ENCODE data around the gene PWWP3B. TPM values are rescaled to one million over a fixed set of nuclear protein-coding genes. Genes with fewer than 3 reads are reported as not detected.

The PWWP3B gene
- polyA plus RNA-seq, 1 of the 3 experiments (the other 2 are of a cell fraction) = not detected

- Histone ChIP-seq H3K9me2 (no peaks in the 10 kb centered on the region), H3K36me3 (replicated peaks in 1 of 2; ENCODE audit: control insufficient read depth in 1 of 2, insufficient read depth in 2 of 2, low read length in 1 of 2) (no peaks in the 10 kb centered on the region), H3K9me3 (no peaks in the 10 kb centered on the region), H4K20me1 (ENCODE audit: insufficient read depth) (no peaks in the 10 kb centered on the region), H2AFZ (ENCODE audit: low read depth) (no peak overlapping the region), H3K4me2 (no peak overlapping the region), H3K4me1 (ENCODE audit: control insufficient read depth in 1 of 2, insufficient read depth in 2 of 2, low read depth in 1 of 2, low read length in 1 of 2) (no peaks in the 10 kb centered on the region), H3K27ac (ENCODE audit: low read depth in 2 of 2, low read length in 1 of 2) (no peak overlapping the region), H3K9ac (no peak overlapping the region), H3K79me2 (ENCODE audit: insufficient read depth) (no peaks in the 10 kb centered on the region), H3K27me3 (ENCODE audit: insufficient read depth) (peaks cover 11% of the 10 kb centered on the region), H3K4me3 (ENCODE audit: low read depth in 2 of 2, low read length in 1 of 2) (no peak overlapping the region), H3F3A (replicated peaks; ENCODE audit: insufficient read depth) (no peaks in the 10 kb centered on the region)
- DNase-seq = no peak
- CTCF ChIA-PET = no interaction called here
- 7% methylated on average over 22 of the region's 22 CpGs for WGBS (ENCODE audit: low lambda C conversion rate)
- POLR2A ChIA-PET = no interaction called here
- TF ChIP-seq CHD2 (IDR thresholded peaks at IDR 0.05; ENCODE audit: low read length, partially characterized antibody) (no peak), RXRA (IDR thresholded peaks at IDR 0.05; ENCODE audit: borderline replicate concordance, low read depth) (no peak), GABPA (IDR thresholded peaks at IDR 0.05; ENCODE audit: low read depth) (no peak), JUND (IDR thresholded peaks at IDR 0.05) (no peak), TAF1 (IDR thresholded peaks at IDR 0.05; ENCODE audit: borderline replicate concordance, low read depth, low read length) (no peak), FOXM1 (IDR thresholded peaks at IDR 0.05; ENCODE audit: low read depth) (no peak), NRF1 (IDR thresholded peaks at IDR 0.05; ENCODE audit: low read depth, low read length) (no peak), MXI1 (IDR thresholded peaks at IDR 0.05; ENCODE audit: low read depth, low read length) (no peak), NFIC (IDR thresholded peaks at IDR 0.05; ENCODE audit: borderline replicate concordance) (no peak), TEAD4 (IDR thresholded peaks at IDR 0.05; ENCODE audit: borderline replicate concordance, insufficient read depth) (no peak), RAD21 (IDR thresholded peaks at IDR 0.05; ENCODE audit: low read length) (no peak), SMC3 (IDR thresholded peaks at IDR 0.05; ENCODE audit: low read depth, low read length) (no peak), SIN3A (IDR thresholded peaks at IDR 0.05; ENCODE audit: borderline replicate concordance, low read depth, low read length) (no peak)
- TF ChIP-seq, protein P1, sequence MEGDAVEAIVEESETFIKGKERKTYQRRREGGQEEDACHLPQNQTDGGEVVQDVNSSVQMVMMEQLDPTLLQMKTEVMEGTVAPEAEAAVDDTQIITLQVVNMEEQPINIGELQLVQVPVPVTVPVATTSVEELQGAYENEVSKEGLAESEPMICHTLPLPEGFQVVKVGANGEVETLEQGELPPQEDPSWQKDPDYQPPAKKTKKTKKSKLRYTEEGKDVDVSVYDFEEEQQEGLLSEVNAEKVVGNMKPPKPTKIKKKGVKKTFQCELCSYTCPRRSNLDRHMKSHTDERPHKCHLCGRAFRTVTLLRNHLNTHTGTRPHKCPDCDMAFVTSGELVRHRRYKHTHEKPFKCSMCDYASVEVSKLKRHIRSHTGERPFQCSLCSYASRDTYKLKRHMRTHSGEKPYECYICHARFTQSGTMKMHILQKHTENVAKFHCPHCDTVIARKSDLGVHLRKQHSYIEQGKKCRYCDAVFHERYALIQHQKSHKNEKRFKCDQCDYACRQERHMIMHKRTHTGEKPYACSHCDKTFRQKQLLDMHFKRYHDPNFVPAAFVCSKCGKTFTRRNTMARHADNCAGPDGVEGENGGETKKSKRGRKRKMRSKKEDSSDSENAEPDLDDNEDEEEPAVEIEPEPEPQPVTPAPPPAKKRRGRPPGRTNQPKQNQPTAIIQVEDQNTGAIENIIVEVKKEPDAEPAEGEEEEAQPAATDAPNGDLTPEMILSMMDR (IDR thresholded peaks at IDR 0.05) = no peak
- TF ChIP-seq, protein P2, sequence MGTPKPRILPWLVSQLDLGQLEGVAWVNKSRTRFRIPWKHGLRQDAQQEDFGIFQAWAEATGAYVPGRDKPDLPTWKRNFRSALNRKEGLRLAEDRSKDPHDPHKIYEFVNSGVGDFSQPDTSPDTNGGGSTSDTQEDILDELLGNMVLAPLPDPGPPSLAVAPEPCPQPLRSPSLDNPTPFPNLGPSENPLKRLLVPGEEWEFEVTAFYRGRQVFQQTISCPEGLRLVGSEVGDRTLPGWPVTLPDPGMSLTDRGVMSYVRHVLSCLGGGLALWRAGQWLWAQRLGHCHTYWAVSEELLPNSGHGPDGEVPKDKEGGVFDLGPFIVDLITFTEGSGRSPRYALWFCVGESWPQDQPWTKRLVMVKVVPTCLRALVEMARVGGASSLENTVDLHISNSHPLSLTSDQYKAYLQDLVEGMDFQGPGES (IDR thresholded peaks at IDR 0.05; ENCODE audit: low read depth, low read length) = no peak
Observed at GRCh38 chrX:106177106-106177981, 9.2 kb downstream of the PWWP3B start.

DNA sequence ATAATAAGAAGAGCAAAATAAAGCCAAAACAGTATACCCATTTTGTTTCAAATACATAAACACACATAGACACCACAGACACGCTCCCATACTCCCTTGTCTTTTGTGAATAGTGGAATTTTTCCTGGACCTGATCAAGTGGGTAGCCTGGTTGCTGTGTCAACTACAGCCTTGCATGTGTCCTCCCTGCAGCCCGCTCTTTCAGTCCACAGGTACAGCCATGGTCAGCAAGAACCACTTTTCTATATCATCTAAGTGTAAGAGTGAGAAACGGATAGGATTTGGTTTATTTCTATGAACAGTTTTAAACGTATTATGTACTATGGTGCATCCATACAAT, 9.8 kb downstream of the PWWP3B start:
- Histone ChIP-seq H3K9me3 (no peaks in the 10 kb centered on the region), H3K79me2 (ENCODE audit: insufficient read depth) (no peaks in the 10 kb centered on the region), H3K36me3 (replicated peaks in 1 of 2; ENCODE audit: control insufficient read depth in 1 of 2, insufficient read depth in 2 of 2, low read length in 1 of 2) (no peaks in the 10 kb centered on the region), H3K9ac (no peak overlapping the region), H2AFZ (ENCODE audit: low read depth) (no peak overlapping the region), H3K4me2 (no peak overlapping the region), H4K20me1 (ENCODE audit: insufficient read depth) (no peaks in the 10 kb centered on the region), H3F3A (replicated peaks; ENCODE audit: insufficient read depth) (no peaks in the 10 kb centered on the region), H3K27ac (ENCODE audit: low read depth in 2 of 2, low read length in 1 of 2) (no peak overlapping the region), H3K4me3 (ENCODE audit: low read depth in 2 of 2, low read length in 1 of 2) (no peak overlapping the region), H3K4me1 (ENCODE audit: control insufficient read depth in 1 of 2, insufficient read depth in 2 of 2, low read depth in 1 of 2, low read length in 1 of 2) (no peaks in the 10 kb centered on the region), H3K9me2 (no peaks in the 10 kb centered on the region), H3K27me3 (ENCODE audit: insufficient read depth) (peaks cover 11% of the 10 kb centered on the region)
- CTCF ChIA-PET = no interaction called here
- no peak for DNase-seq
- POLR2A ChIA-PET = no interaction called here
- WGBS (ENCODE audit: low lambda C conversion rate) = 2% methylated on average over 4 of the region's 4 CpGs
- no peak for TF ChIP-seq MEF2A (IDR thresholded peaks at IDR 0.05; ENCODE audit: borderline replicate concordance, low read depth)

Measured in SK-N-SH (cell line).